Chondrocyte (in vitro differentiated cells): ENCODE measurements around the gene CTNNA2. TPM values are rescaled to one million over a fixed set of nuclear protein-coding genes. Genes with fewer than 3 reads are reported as not detected.

ENCODE experiments used
- DNase-seq: peaks from one replicate; pipeline ENCODE4 v3.0.0; 2021; ENCODE audit warnings: mixed read lengths, low spot score
- H3K27ac Mint-ChIP-seq: one replicate; pipeline ENCODE4 v1.8.0; 2021; ENCODE audit warnings: mild to moderate bottlenecking, moderate library complexity, mixed read lengths; ENCODE audit not compliant: unreplicated experiment
- H3K27me3 Mint-ChIP-seq: 2 replicates; pipeline ENCODE4 v1.8.0; 2021; ENCODE audit warnings: low read depth, mixed read lengths
- H3K36me3 Mint-ChIP-seq: 2 replicates; pipeline ENCODE4 v1.8.0; 2021; ENCODE audit warnings: low read depth, mixed read lengths
- H3K4me1 Mint-ChIP-seq: 2 replicates; pipeline ENCODE4 v1.8.0; 2021; ENCODE audit warnings: low read depth, mild to moderate bottlenecking, mixed read lengths
- H3K4me3 Mint-ChIP-seq: one replicate; pipeline ENCODE4 v1.8.0; 2021; ENCODE audit warnings: mild to moderate bottlenecking, moderate library complexity, mixed read lengths; ENCODE audit not compliant: unreplicated experiment
- H3K9me3 Mint-ChIP-seq: 2 replicates; pipeline ENCODE4 v1.8.0; 2021; ENCODE audit warnings: low read depth, mixed read lengths
- total RNA-seq: library from RNA; stranded (reverse); gene quantifications from 3 replicates; pipeline ENCODE4 v1.2.1, GENCODE V29; 2021
- TF ChIP-seq, protein P1 (sequence below): fragments of 200-600 bp; sonication (generic); IDR thresholded peaks from 2 replicates; pipeline ENCODE4 v1.5.0; 2021; ENCODE audit warnings: antibody characterized with exemption, mild to moderate bottlenecking, moderate library complexity

The CTNNA2 gene
- total RNA-seq, 1 donor from 2014 or later, result not detected

DNA sequence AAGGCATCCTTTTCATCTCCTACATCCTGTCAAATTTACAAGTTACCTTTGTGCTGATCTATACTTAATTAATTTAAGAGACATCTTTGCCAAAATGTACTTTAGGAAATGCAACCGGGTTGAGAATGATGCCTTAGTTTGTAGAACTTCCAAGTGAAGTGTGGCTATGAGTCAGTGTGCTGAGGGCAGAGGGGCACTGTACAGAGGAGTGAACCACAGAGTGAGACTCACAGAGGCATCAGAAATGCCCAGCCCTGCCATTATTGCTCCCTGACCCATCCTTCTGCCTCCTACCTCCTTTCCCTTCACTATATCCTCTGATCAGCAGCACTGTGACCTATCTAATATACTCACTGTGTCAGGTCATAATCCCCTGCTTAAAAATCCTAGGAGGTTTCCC, 471.6 kb downstream of the CTNNA2 start:
- no peak overlapping the region for H3K4me3 Mint-ChIP-seq
- H3K36me3 Mint-ChIP-seq, result no peaks in the 10 kb centered on the region
- TF ChIP-seq, protein P1, sequence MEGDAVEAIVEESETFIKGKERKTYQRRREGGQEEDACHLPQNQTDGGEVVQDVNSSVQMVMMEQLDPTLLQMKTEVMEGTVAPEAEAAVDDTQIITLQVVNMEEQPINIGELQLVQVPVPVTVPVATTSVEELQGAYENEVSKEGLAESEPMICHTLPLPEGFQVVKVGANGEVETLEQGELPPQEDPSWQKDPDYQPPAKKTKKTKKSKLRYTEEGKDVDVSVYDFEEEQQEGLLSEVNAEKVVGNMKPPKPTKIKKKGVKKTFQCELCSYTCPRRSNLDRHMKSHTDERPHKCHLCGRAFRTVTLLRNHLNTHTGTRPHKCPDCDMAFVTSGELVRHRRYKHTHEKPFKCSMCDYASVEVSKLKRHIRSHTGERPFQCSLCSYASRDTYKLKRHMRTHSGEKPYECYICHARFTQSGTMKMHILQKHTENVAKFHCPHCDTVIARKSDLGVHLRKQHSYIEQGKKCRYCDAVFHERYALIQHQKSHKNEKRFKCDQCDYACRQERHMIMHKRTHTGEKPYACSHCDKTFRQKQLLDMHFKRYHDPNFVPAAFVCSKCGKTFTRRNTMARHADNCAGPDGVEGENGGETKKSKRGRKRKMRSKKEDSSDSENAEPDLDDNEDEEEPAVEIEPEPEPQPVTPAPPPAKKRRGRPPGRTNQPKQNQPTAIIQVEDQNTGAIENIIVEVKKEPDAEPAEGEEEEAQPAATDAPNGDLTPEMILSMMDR, result no peak
- no peaks in the 10 kb centered on the region for H3K4me1 Mint-ChIP-seq
- no peak overlapping the region for H3K27ac Mint-ChIP-seq
- peaks cover 6% of the 10 kb centered on the region for H3K27me3 Mint-ChIP-seq
- DNase-seq, result no peak
- H3K9me3 Mint-ChIP-seq, result no peaks in the 10 kb centered on the region

DNA sequence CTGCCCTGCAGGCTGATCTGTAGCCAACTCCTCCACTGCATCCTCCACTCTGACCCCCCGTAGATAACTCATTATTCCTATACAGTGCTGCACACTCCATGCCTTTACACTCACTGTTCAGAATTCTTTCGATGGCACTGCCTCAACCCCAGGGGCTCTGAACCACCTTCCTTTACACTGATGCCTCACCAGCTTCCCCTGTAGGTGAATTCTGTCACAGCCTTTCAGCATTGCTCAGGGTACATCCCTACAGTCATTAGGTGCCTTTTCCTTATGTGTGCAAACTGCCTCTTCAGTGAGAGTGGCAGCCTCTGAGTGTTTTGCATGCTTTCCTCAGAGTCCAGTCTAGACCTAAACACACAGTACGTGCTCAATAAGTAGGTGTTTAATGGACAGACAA, 472.3 kb downstream of the CTNNA2 start:
- no peak overlapping the region for H3K4me3 Mint-ChIP-seq
- no peak overlapping the region for H3K27ac Mint-ChIP-seq
- DNase-seq, result no peak
- H3K4me1 Mint-ChIP-seq, result no peaks in the 10 kb centered on the region
- TF ChIP-seq, protein P1, result no peak
- peaks cover 6% of the 10 kb centered on the region for H3K27me3 Mint-ChIP-seq
- no peaks in the 10 kb centered on the region for H3K9me3 Mint-ChIP-seq
- H3K36me3 Mint-ChIP-seq, result no peaks in the 10 kb centered on the region

DNA sequence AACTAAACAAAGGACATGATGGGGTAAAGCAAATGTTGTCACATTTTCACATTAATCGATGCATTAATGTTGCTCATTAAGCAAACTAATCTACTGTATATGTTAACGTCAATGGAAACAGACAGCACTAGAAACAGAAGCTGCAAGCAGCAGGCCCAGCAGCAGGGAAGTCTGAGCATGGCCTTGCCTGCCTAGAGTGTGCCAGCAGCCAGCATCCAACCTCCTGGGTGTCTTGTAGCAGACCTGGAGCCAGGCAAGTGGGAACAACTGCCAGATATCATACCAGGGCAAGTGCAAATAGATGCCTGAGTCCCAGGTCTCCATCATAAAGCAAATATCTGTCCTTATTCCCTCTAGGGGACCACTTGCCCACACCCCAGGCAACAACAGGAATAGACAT, 472.7 kb downstream of the CTNNA2 start:
- TF ChIP-seq, protein P1, result no peak
- DNase-seq, result no peak
- Mint-ChIP-seq H3K9me3 (no peaks in the 10 kb centered on the region), H3K27me3 (peaks cover 6% of the 10 kb centered on the region), H3K4me1 (no peaks in the 10 kb centered on the region), H3K4me3 (no peak overlapping the region), H3K27ac (no peak overlapping the region), H3K36me3 (no peaks in the 10 kb centered on the region)

DNA sequence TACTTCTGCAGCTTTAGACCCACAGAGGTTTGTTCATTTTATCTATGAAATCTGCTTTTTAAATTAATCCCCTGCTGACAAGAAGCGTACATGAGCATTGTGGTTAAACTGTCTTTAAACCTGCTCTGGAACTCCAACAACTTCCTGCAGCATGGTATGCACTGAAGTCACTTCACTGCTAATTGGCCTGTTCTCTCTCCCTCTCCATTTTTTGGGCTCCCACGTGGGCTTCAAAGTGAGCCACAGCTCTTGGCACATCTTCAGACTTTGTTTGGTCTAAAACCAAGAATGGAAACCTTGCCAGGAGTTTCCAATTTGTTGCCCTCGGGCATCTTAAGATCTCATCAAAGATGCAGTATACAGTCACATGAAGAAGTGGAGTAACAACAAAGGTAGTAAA, 480.3 kb downstream of the CTNNA2 start:
- Mint-ChIP-seq H3K27me3 (peaks cover 2% of the 10 kb centered on the region), H3K9me3 (peaks cover 2% of the 10 kb centered on the region), H3K4me1 (no peaks in the 10 kb centered on the region), H3K27ac (no peak overlapping the region), H3K4me3 (no peak overlapping the region), H3K36me3 (no peaks in the 10 kb centered on the region)
- TF ChIP-seq, protein P1, result no peak
- no peak for DNase-seq

DNA sequence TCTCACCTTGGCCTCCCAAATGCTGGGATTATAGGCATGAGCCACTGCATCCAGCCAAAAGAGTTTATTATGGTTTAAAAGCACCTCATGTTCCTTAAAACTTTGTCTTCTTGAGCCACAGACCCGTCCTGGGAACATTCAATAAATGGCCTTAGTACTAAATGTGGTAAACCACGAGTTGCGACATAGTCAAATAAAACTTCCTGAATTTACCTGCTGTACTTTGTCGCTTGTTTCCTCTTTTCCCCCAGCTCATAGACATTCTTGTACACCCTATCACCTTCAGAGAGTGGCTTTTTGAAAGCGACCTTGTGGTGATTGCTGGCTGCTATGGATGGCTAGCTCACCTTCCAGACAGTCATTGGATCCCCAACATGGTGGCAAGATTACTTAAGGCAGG, 481.3 kb downstream of the CTNNA2 start:
- peaks cover 2% of the 10 kb centered on the region for H3K9me3 Mint-ChIP-seq
- no peak overlapping the region for H3K27ac Mint-ChIP-seq
- no peak overlapping the region for H3K4me3 Mint-ChIP-seq
- TF ChIP-seq, protein P1, result no peak
- H3K4me1 Mint-ChIP-seq, result no peaks in the 10 kb centered on the region
- DNase-seq, result no peak
- H3K36me3 Mint-ChIP-seq, result no peaks in the 10 kb centered on the region
- H3K27me3 Mint-ChIP-seq, result peaks cover 2% of the 10 kb centered on the region
